NCI-H2107 (cell line): Measurements from ENCODE around the gene NDUFAF3.

Experiments
- DNase-seq: peaks from one replicate; lab custom pipeline; 2025; lab: John Stamatoyannopoulos, UW

NDUFAF3 gene

GRCh38 chr3:49054344-49054862 lies 32.5 kb downstream of the NDUFAF3 start:
- no peak for DNase-seq

- no peak for DNase-seq
Observed at GRCh38 chr3:49057268-49057667, 35.3 kb downstream of the NDUFAF3 start.

- no peak for DNase-seq
Observed at GRCh38 chr3:49058011-49058410, 36.1 kb downstream of the NDUFAF3 start.
